Activated gamma-delta T cell treated with Interleukin-2 at 50 U/mL for 16 hours (primary cell): ENCODE measurements around the gene TSPAN32.
A peak's percentile ranks its signal among the peaks of the same experiment; 100 is the strongest.

Experiments
- DNase-seq: peaks from one replicate; pipeline ENCODE4 v3.0.0-alpha.2; 2020

The TSPAN32 gene

DNA sequence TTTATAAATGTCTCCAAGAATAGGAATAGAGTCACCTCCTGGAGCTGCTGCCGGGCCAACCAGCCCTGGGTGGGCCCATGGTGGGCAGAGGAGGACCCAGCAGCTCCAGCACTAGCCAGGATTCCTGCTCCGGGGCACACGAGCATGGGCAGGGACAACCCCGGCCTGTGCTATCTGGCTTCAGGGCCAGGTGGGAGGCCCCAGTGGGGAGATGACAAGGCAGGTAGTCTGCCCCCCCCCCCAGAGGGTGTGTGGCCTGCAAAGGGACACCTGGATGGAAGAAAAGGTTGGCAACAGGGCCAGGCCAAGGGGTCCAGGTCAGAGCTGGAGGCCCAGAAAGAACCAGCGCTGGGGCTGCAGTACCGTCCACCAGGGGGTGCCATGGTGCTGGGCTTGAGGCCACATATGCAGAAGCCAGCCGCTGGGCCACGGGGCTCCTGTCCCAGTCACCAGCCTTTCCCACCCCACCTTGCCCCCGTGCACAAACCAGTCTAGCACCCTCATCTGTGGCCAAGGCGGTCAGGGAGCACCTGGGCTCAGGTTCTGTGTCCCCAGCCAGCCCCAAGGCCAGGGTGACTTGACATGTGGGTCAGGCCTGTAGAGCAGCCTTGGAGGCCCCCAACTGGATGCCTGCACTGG is 3.4 kb downstream of the TSPAN32 start:
- DNase-seq, result peak; percentile 89

DNA sequence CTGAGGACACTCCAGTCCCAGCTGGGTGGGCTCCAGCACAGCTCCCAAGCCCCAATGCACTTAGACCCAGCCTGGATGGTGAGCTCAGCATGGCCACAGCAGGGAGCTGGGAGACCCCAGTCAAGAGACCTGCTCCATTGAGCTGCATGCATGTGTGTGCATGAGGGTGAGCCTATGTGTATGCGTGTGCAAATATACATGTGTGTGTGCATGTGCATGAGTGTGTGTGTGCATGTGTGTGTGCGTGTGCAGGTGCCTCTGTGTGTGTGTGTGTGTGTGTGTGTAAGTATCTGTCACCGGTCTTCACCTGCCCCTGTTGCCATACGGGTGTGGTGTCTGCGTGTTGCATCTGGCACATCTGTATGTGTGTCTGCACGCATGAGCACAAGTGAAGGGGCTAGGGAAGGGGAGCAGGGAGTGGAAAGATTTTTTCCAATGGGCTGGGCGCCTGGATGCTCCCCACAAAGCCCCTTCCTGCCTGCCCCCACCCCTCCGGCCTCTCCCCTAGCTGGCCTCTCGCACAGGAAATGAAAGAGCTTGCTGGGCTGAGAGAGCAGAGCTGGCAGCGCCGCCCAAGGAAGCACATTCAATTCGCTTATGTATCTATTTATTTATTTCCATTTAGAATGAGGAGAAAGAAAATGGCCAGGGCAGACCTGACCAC is 4.1 kb downstream of the TSPAN32 start:
- DNase-seq, result peak; percentile 42

GRCh38 chr11:2306452-2306823 is 4.6 kb downstream of the TSPAN32 start:
- no peak for DNase-seq

- no peak for DNase-seq
These were observed 5.2 kb downstream of the TSPAN32 start for GRCh38 chr11:2306877-2307500.

DNA sequence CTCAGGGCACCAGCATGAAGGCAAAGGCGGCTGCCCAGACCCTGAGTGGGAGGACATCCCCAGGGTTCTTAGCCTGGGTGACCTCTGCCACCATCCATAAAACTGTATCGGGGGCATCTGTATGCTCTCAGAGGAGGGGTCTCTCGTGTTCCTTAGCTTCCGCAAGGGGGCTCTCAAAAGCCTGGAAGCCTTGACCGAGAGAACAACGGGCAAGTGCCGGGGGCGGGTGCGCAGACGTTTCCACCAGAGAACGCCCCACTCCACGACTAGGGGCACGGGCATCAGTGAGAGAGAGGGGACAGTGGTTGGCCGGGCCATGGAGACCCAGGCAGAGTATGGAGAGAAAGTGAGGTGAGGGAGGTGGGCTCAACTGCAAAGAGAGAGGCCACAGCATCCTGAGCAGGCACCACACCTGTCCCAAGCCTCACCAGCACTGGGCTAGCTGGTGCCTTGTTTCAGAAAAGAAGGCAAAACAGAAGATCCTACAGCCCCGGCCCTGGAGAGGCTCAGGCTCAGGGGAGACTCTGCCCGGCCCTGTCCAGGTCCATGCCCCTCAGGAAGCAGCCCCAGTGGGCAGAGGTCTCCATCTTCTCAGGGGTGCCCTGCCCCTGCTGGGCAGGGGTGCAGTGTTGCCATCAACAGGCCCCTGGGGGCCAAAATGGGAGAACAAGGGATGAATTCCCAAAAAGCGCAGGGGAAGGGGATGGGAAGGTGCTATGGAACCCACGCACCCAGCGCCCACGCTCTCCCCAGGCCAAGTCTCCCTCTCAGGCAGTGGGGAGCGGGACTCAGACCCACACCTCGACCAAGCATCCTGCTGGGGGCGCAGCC is 5.9 kb downstream of the TSPAN32 start:
- no peak for DNase-seq

GRCh38 chr11:2308713-2309112 is 6.9 kb downstream of the TSPAN32 start:
- no peak for DNase-seq

GRCh38 chr11:2309251-2310072 is 7.6 kb downstream of the TSPAN32 start:
- DNase-seq, result no peak

- DNase-seq, result no peak
These were observed 8.4 kb downstream of the TSPAN32 start for GRCh38 chr11:2310073-2310785.

DNA sequence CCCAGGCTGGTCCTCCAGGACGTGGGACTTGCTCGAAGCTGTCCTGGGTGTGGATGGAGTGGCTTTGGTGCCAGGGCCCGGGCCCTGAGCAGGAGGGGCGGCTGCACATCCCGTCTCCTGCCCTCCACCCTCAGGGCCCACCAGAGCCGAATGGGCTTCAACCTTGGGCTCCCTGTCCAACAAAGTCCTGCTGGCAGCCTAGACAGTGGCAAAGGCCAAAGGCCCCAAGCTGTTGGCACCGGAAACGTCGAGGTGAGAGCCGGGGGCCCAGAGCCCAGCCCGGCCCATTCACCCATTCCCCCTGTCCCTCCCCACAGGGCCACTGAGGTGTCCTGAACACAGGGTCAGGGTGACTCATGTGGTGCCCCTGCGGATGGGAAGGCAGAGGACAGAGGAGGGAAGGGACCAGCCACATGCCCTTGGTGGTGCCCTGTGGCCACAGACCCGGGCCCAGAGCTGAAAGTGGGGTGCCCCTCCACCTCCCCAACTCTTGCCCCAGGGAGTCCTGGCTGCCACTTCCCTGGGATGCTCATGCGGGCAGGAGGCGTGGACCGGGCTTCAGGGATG is 9.1 kb downstream of the TSPAN32 start:
- no peak for DNase-seq

- DNase-seq, result no peak
These were observed 9.7 kb downstream of the TSPAN32 start for GRCh38 chr11:2311353-2312133.

- DNase-seq, result no peak
These were observed 10.6 kb downstream of the TSPAN32 start for GRCh38 chr11:2312232-2313042.

DNA sequence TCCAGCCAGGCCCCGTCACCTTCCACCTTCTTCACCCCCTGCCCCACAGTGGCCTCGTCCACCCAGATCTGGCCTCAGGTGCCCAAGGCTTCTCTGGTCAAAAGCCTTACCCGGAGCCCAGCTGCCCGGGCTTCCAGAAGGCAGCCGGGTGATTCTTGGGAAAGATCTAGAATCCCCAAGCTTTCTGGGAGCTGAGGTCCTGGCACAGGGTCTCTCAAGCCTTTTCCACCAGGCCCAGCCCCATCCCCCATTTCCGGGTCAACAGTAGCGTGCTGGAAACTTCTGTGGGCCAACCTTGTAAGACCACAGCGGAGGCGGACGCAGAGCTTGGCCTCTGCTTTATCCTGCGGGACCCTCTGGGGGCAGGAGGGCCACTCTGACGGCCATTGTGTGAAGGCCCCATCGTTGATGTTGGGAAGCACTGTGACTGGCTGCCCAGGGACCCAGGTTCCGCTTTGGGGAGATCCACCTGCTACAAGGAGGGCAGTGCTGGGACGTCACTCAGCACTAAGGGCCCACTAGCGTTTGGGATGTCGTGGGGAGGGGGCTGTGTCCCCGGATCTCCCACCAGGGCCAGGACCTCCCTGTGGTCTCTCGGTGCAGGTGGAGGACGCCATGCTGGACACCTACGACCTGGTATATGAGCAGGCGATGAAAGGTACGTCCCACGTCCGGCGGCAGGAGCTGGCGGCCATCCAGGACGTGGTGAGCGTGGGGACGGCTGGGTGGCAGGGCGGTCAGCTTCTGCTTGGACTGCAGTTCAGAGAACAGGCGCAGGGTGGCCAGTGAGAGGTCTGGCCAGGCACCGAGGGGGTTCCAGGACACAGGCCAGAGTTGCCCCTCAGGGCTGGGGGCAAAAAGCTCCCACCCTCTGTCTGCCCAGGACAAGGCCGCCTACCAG is 11.5 kb downstream of the TSPAN32 start:
- no peak for DNase-seq

GRCh38 chr11:2314136-2314524 is 12.3 kb downstream of the TSPAN32 start:
- DNase-seq, result no peak

DNA sequence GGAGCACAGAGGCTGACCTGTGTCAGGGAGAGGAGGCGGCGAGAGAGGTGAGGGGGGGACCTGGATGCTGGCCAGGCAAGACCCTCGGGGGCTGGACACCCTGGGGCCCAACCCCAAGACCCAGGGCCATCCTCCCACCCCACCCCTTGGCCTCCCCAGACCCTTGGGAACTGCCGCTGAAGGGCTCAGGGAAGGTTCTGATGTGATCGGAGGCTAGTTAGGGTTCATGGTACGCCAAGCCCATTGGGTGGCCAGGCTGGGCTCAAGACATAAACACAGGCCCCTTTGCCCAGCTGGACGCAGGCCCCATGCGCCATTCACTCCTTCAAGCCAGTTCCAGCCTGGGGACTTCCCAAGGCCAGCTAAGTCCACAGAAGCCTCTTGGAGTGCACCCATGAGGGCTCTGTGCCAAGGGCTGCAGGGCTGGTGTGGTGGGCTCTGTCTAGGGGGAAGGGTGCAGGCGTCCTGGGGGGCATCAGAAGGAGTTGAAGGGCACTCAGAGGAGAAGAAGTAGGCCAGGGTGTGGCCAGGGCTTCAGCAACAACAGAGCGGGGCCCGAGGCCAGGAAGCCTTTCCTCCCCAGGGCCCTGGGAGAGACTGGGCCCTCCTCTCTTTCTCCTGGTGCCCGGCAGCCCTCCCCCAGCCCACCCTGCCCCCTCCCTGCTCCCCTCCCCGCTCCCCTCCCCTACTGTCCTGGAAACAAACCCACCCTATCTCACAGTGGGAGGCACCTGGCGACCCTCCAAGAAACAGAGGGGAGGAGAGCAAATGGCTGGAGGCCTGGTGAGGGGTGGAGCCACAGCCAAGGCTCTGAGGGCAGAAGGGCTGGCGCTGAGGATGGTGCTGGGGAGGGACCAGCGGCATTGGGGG is 12.9 kb downstream of the TSPAN32 start:
- DNase-seq, result no peak

- DNase-seq, result no peak
These were observed 13.8 kb downstream of the TSPAN32 start for GRCh38 chr11:2315395-2316168.

DNA sequence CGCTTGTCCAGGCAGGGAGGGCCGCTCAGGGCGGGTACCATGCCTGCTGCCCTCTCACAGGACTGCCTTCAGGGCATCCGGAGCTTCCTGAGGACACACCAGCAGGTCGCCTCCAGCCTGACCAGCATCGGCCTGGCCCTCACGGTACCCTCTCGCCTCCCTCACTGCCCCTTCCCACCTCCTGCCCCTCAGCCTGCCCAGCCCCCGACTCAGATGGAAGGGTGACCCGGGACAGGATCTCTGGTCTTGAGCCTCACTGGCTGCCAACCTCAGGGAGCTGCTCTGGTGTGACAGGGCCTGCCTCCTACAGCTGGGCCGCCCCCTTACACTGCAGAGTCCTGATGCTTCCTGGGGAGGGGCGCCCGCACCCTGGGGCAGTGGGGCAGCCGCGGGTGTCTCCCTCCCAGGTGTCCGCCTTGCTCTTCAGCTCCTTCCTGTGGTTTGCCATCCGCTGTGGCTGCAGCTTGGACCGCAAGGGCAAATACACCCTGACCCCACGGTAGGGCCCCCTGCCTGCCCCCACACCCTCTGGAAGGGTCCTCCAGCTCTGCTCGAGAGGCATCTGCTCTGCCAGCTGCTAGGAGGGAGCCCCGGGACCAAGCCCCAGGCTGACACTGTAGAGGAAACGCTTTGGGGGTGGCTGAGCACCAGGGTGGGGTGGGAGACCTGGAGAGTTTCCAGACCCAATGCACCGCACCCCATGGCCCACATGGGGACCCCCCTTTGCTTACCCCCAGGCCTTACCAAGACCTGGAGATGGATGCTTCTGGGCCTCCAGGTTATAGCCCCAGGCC is 14.6 kb downstream of the TSPAN32 start:
- DNase-seq, result no peak
